ENCODE results near the gene ZNRF3.

Gene ZNRF3

DNA sequence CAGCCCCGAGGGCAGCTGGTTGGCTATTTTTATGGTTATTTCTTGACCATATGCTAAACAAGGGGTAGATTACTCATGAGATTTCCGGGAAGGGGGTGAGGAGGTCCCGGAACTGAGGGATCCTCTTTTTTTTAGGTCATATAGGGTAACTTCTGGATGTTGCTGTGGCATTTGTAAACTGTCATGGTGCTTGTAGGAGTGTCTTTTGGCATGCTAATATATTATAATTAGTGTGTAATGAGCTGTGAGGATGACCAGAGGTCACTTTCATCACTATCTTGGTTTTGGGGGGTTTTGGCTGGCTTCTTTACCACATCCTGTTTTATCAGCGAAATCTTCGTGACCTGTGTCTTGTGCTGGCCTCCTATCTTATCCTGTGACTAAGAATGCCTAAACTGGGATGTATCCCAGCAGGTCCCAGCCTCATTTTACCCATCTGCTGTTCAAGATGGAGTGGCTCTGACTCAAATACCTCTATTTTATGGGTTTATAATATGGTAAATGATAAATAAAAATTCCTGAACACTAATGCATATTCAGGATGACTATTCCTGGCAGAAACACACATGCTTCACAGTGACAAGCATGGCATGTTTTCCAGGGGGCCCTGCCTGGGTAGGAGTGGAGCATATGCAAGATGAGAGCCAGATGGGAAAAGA, 200.7 kb downstream of the ZNRF3 start:
- Histone ChIP-seq H2BK5ac (ENCODE audit: low read depth, low read length, poor library complexity) (no peak overlapping the region), H2BK12ac (ENCODE audit: low read length) (no peak overlapping the region), H3K27me3 (ENCODE audit: insufficient read depth, low read length) (no peaks in the 10 kb centered on the region), H3K36me3 (ENCODE audit: control insufficient read depth in 1 of 2, insufficient read depth in 2 of 2, low read length in 2 of 2) (no peaks in the 10 kb centered on the region), H3K23ac (ENCODE audit: low read length) (no peak overlapping the region), H3K4me1 (ENCODE audit: control insufficient read depth in 1 of 2, insufficient read depth in 2 of 2, low read length in 2 of 2) (peaks cover 0 to 3% of the 10 kb centered on the region in 2 experiments), H3K27ac (ENCODE audit: low read depth, low read length) (no peak overlapping the region), H4K12ac (ENCODE audit: low read depth, low read length) (no peak overlapping the region), H2AFZ (ENCODE audit: insufficient read depth, low read length, poor library complexity) (no peak overlapping the region), H3K4me2 (ENCODE audit: low read length) (no peak overlapping the region), H3K9me3 (ENCODE audit: insufficient read depth, low read depth, low read length) (no peaks in the 10 kb centered on the region), H3K4ac (ENCODE audit: low read depth, low read length) (no peak overlapping the region), H3K18ac (ENCODE audit: low read length) (no peak overlapping the region), H2BK120ac (ENCODE audit: insufficient read depth, low read length, poor library complexity) (no peak overlapping the region), H2AK5ac (ENCODE audit: low read length) (no peak overlapping the region), H3K79me1 (ENCODE audit: low read length) (no peaks in the 10 kb centered on the region), H3K79me2 (ENCODE audit: control insufficient read depth, insufficient read depth, low read length, poor library complexity) (no peaks in the 10 kb centered on the region), H3K9ac (ENCODE audit: low read length) (no peak overlapping the region), H3K4me3 (ENCODE audit: low read depth, low read length) (no peak overlapping the region), H4K91ac (ENCODE audit: low read depth, low read length) (no peak overlapping the region), H4K8ac (ENCODE audit: low read depth, low read length) (no peak overlapping the region), H3K14ac (ENCODE audit: low read length) (no peak overlapping the region)
- WGBS (ENCODE audit: extremely low coverage, insufficient coverage, insufficient read length) = no CpG with 5 or more reads among the region's 5 CpGs
- DNase-seq = no peak

DNA sequence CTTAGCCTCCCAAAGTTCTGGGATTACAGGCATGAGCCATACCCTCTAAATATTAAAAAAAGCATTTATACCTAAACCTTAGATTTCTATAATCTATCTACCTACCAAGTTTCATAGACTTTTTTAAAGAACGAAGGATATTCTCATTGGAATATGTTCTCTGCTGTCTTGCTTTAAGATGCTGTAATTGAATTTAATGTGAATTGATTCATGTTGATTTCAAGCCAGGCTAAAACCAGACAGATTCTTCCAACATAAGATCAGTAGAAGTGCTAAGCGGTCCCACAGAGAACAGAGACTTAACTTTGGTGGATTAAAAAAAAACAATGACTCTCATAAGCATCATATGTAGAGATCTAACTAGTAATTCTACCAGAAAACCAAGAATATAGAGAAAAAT, 203.6 kb downstream of the ZNRF3 start:
- Histone ChIP-seq H2AFZ (ENCODE audit: insufficient read depth, low read length, poor library complexity) (no peak overlapping the region), H2AK5ac (ENCODE audit: low read length) (no peak overlapping the region), H2BK5ac (ENCODE audit: low read depth, low read length, poor library complexity) (no peak overlapping the region), H3K14ac (ENCODE audit: low read length) (no peak overlapping the region), H4K12ac (ENCODE audit: low read depth, low read length) (no peak overlapping the region), H3K4me2 (ENCODE audit: low read length) (no peak overlapping the region), H3K27ac (ENCODE audit: low read depth, low read length) (no peak overlapping the region), H3K27me3 (ENCODE audit: insufficient read depth, low read length) (no peaks in the 10 kb centered on the region), H3K4me1 (ENCODE audit: control insufficient read depth in 1 of 2, insufficient read depth in 2 of 2, low read length in 2 of 2) (no peaks in the 10 kb centered on the region), H2BK12ac (ENCODE audit: low read length) (no peak overlapping the region), H3K4ac (ENCODE audit: low read depth, low read length) (no peak overlapping the region), H3K18ac (ENCODE audit: low read length) (no peak overlapping the region), H3K9me3 (ENCODE audit: insufficient read depth, low read depth, low read length) (no peaks in the 10 kb centered on the region), H3K36me3 (ENCODE audit: control insufficient read depth in 1 of 2, insufficient read depth in 2 of 2, low read length in 2 of 2) (no peaks in the 10 kb centered on the region), H4K91ac (ENCODE audit: low read depth, low read length) (no peak overlapping the region), H3K23ac (ENCODE audit: low read length) (no peak overlapping the region), H2BK120ac (ENCODE audit: insufficient read depth, low read length, poor library complexity) (no peak overlapping the region), H3K79me2 (ENCODE audit: control insufficient read depth, insufficient read depth, low read length, poor library complexity) (no peaks in the 10 kb centered on the region), H3K9ac (ENCODE audit: low read length) (no peak overlapping the region), H3K4me3 (ENCODE audit: low read depth, low read length) (no peak overlapping the region), H3K79me1 (ENCODE audit: low read length) (no peaks in the 10 kb centered on the region), H4K8ac (ENCODE audit: low read depth, low read length) (no peak overlapping the region)
- DNase-seq = no peak
- WGBS (ENCODE audit: extremely low coverage, insufficient coverage, insufficient read length) = no CpG with 5 or more reads among the region's 2 CpGs

GRCh38 chr22:29088809-29089208, 205.4 kb downstream of the ZNRF3 start:
- no CpG with 5 or more reads among the region's 3 CpGs for WGBS (ENCODE audit: extremely low coverage, insufficient coverage, insufficient read length)
- Histone ChIP-seq H3K9me3 (ENCODE audit: insufficient read depth, low read depth, low read length) (no peaks in the 10 kb centered on the region), H3K27me3 (ENCODE audit: insufficient read depth, low read length) (no peaks in the 10 kb centered on the region)

GRCh38 chr22:29089507-29089906, 206.1 kb downstream of the ZNRF3 start:
- WGBS (ENCODE audit: extremely low coverage, insufficient coverage, insufficient read length) = no CpG with 5 or more reads among the region's 3 CpGs
- no peaks in the 10 kb centered on the region for H3K27me3 ChIP-seq (ENCODE audit: insufficient read depth, low read length)
- H4K91ac ChIP-seq (ENCODE audit: low read depth, low read length) = no peak overlapping the region
- H3K79me2 ChIP-seq (ENCODE audit: control insufficient read depth, insufficient read depth, low read length, poor library complexity) = no peaks in the 10 kb centered on the region
- no peak overlapping the region for H3K14ac ChIP-seq (ENCODE audit: low read length)
- no peak overlapping the region for H3K4ac ChIP-seq (ENCODE audit: low read depth, low read length)
- no peak overlapping the region for H3K4me3 ChIP-seq (ENCODE audit: low read depth, low read length)
- no peak overlapping the region for H3K9ac ChIP-seq (ENCODE audit: low read length)
- no peak overlapping the region for H4K12ac ChIP-seq (ENCODE audit: low read depth, low read length)
- H2AK5ac ChIP-seq (ENCODE audit: low read length) = no peak overlapping the region
- no peak overlapping the region for H2BK5ac ChIP-seq (ENCODE audit: low read depth, low read length, poor library complexity)
- no peak overlapping the region for H3K4me2 ChIP-seq (ENCODE audit: low read length)
- DNase-seq = no peak
- H3K79me1 ChIP-seq (ENCODE audit: low read length) = no peaks in the 10 kb centered on the region
- no peak overlapping the region for H2BK12ac ChIP-seq (ENCODE audit: low read length)
- no peak overlapping the region for H2BK120ac ChIP-seq (ENCODE audit: insufficient read depth, low read length, poor library complexity)
- H3K9me3 ChIP-seq (ENCODE audit: insufficient read depth, low read depth, low read length) = no peaks in the 10 kb centered on the region
- H3K4me1 ChIP-seq (ENCODE audit: control insufficient read depth in 1 of 2, insufficient read depth in 2 of 2, low read length in 2 of 2) = no peaks in the 10 kb centered on the region
- H2AFZ ChIP-seq (ENCODE audit: insufficient read depth, low read length, poor library complexity) = no peak overlapping the region
- H3K36me3 ChIP-seq (ENCODE audit: control insufficient read depth in 1 of 2, insufficient read depth in 2 of 2, low read length in 2 of 2) = no peaks in the 10 kb centered on the region
- no peak overlapping the region for H3K23ac ChIP-seq (ENCODE audit: low read length)
- no peak overlapping the region for H3K27ac ChIP-seq (ENCODE audit: low read depth, low read length)
- H3K18ac ChIP-seq (ENCODE audit: low read length) = no peak overlapping the region
- no peak overlapping the region for H4K8ac ChIP-seq (ENCODE audit: low read depth, low read length)

More at GRCh38 chr22:29088809-29089208, 205.4 kb downstream of the ZNRF3 start:
- Histone ChIP-seq H3K36me3 (ENCODE audit: control insufficient read depth in 1 of 2, insufficient read depth in 2 of 2, low read length in 2 of 2) (no peaks in the 10 kb centered on the region), H2AK5ac (ENCODE audit: low read length) (no peak overlapping the region), H4K12ac (ENCODE audit: low read depth, low read length) (no peak overlapping the region), H2AFZ (ENCODE audit: insufficient read depth, low read length, poor library complexity) (no peak overlapping the region), H3K23ac (ENCODE audit: low read length) (no peak overlapping the region), H3K9ac (ENCODE audit: low read length) (no peak overlapping the region), H3K4ac (ENCODE audit: low read depth, low read length) (no peak overlapping the region), H3K4me3 (ENCODE audit: low read depth, low read length) (no peak overlapping the region), H2BK120ac (ENCODE audit: insufficient read depth, low read length, poor library complexity) (no peak overlapping the region), H3K27ac (ENCODE audit: low read depth, low read length) (no peak overlapping the region), H4K8ac (ENCODE audit: low read depth, low read length) (no peak overlapping the region), H3K4me1 (ENCODE audit: control insufficient read depth in 1 of 2, insufficient read depth in 2 of 2, low read length in 2 of 2) (no peaks in the 10 kb centered on the region), H3K79me1 (ENCODE audit: low read length) (no peaks in the 10 kb centered on the region), H3K4me2 (ENCODE audit: low read length) (no peak overlapping the region), H3K79me2 (ENCODE audit: control insufficient read depth, insufficient read depth, low read length, poor library complexity) (no peaks in the 10 kb centered on the region), H2BK5ac (ENCODE audit: low read depth, low read length, poor library complexity) (no peak overlapping the region), H3K18ac (ENCODE audit: low read length) (no peak overlapping the region), H2BK12ac (ENCODE audit: low read length) (no peak overlapping the region), H4K91ac (ENCODE audit: low read depth, low read length) (no peak overlapping the region), H3K14ac (ENCODE audit: low read length) (no peak overlapping the region)
- no peak for DNase-seq
